ENCODE results near the gene RFESD.
"Not testable (repeated sequence)": the region's sequence is repeated elsewhere in the genome, so short reads cannot be mapped to it uniquely, and the experiment has no call there.

The RFESD gene

DNA sequence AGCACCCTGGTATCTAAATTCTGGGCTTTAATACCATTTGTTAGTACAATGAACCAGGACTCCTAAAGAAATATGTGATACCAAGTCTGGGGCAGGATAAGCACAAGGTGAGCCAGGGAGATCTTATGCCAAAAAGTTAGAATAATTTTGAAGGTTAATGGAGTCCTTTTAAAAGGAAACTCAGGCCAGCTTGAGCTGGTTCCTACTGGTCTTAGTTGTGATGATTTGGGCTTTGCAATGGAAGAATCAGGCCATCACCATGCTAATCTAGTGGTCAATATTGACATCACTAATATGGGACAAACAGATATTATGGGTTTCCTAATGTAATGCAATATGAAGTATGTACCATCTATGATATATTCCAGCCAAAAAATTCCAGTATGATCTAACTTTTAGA lies 43.8 kb downstream of the RFESD start:
- FAIRE-seq = peak; percentile 6

DNA sequence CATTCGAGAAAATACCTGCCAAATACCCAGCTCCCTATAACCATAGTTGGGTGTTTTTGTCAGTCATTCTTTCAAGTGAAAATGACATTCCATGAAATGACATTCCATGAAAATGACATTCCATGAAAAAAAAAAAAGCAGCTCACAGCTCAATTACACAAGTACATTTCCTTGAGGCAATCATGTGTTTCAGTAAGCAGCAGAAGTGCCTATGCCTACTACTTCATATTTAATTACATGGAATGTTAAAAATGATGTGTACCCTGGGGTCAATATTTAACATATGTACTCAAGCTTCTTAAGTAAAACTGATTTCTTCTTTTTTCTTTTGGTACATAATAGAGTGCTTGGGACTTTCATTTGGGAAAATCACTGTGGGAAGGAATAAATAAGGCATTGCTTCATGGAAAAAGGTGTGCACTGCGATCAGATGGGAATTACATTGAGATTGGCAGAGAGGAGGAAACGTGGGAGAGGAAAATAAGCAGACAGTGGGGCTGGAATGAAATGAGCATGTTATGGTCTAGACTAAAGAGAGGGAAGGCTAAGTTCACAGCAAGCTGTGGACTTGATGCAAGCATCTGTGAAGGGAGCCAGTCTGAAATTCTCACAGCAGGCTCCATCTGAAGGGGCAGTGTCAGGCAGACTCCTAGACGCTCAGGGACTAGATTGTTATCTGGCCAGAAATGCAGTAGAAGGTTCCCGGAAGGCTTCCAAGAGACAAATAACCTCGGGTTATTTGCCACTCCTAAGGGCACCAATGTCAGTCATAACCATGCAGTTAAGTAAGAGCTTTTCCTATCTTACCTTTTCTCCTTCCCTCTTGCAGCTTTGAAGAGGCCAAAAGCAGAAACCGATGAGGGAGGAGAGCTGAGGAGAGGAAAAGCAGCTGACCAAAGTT lies 51.5 kb downstream of the RFESD start:
- DNase-seq (ENCODE audit: insufficient read length, low spot score) = no peak
- FAIRE-seq = no peak
- no peak for TF ChIP-seq POLR2A (IDR thresholded peaks at IDR 0.05; ENCODE audit: low read depth, low read length)

More for the DNA sequence above, 43.8 kb downstream of the RFESD start:
- no peak for TF ChIP-seq POLR2A (IDR thresholded peaks at IDR 0.05; ENCODE audit: low read depth, low read length)
- no peak for DNase-seq (ENCODE audit: insufficient read length, low spot score)

DNA sequence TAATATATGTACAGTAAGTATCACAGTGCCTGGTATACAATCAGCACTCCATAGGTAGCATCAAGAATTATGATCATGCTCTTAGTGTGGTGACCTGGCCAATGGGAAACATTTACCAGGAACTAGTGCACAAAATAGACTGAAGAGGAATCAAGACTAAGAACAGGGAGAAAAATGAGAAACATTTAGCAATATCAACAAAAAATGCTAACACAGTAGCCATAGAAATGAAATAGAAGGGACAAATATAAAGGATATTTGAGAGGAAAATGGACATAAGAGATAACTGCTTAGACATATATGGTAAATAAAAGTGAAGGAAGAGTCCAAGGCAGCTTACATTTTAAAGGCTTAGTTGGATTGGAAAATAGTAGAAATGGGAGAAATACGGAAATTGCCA lies 52.8 kb downstream of the RFESD start:
- no peak for TF ChIP-seq POLR2A (IDR thresholded peaks at IDR 0.05; ENCODE audit: low read depth, low read length)
- DNase-seq (ENCODE audit: insufficient read length, low spot score) = no peak
- no peak for FAIRE-seq

DNA sequence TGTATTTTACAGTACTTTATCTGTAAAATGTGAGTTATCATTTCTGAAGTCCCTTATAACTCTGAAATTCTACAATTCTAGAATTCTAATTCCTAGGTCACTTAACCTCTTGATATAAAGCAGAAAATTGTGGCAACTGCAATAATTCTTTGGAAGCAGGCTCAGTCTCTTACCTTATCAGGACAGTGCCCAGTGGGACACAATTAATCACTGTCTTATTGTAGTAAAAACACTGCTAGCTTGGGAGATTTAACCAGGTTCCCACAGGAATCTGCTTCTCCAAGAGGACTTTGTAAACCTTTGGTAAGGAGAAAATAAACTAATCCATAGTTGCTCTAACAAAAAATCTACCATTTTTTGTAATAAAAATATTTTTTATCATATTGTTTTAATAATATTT lies 54.5 kb downstream of the RFESD start:
- DNase-seq (ENCODE audit: insufficient read length, low spot score) = no peak
- no peak for TF ChIP-seq POLR2A (IDR thresholded peaks at IDR 0.05; ENCODE audit: low read depth, low read length)
- FAIRE-seq = no peak

DNA sequence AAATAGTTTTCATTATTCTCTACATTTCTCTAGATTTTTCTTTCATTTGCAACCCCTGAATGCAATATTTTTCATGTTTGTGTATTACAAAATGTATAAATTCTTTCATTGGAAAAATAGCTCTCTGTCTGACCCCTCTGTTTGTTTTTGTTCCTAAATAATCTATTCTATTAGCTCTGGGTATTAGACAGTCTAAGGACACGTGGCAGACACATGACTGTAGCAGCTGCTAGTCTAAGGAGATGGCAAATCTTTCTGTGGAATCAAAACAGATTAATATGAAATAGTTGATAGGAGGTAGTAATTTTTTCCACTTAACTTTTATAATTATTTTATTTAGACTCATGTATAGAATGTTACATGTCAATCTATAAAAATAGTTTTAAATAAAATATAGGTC lies 57.6 kb downstream of the RFESD start:
- no peak for FAIRE-seq
- no peak for DNase-seq (ENCODE audit: insufficient read length, low spot score)
- no peak for TF ChIP-seq POLR2A (IDR thresholded peaks at IDR 0.05; ENCODE audit: low read depth, low read length)

DNA sequence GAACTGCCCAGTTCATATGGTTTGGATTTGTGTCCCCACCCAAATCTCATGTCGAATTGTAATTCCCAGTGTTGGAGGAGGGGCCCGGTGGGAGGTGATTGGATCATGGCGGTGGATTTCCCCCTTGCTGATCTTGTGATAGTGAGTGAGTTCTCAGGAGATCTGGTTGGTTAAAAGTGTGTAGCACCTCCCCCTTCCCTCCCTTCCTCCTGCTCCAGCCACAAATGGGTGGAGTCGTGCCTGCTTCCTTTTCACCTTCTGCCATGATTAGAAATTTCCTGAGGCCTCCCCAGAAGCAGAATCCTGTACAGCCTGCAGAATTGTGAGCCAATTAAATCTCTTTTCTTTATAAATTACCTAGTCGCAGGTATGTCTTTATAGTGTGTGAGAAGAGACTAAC lies 59.6 kb downstream of the RFESD start:
- DNase-seq (ENCODE audit: insufficient read length, low spot score); FAIRE-seq: not testable (repeated sequence)

DNA sequence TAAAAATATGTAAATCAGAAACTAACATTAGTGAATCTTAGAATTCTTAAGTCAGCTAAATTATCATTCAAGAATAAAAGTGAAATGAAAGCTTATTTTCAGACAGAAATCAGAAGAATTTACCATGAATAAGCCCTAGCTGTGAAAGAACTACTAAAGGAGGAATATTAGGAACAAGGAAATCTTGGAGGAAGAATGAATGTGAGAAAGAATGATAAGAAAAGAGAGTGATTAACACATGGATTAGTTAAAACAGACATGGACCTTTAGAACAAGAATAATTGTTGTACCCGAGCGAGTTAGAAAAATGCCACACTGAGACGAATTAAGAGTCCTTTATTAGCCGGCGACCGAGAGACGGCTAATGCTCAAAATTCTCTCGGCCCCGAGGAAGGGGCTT lies 60.5 kb downstream of the RFESD start:
- DNase-seq (ENCODE audit: insufficient read length, low spot score) = no peak
- TF ChIP-seq POLR2A (IDR thresholded peaks at IDR 0.05; ENCODE audit: low read depth, low read length) = no peak
- FAIRE-seq = no peak

Measured in H54 (cell line).